Retinal pigment epithelial cell (primary cell): ENCODE data around the gene ZNF784.
A peak's percentile ranks its signal among the peaks of the same experiment; 100 is the strongest.

Experiments used
- DNase-seq: peaks from one replicate; pipeline ENCODE4 v3.0.0-alpha.2; 2010; ENCODE audit warnings: low read depth
- H3K4me3 ChIP-seq: 2 replicates; pipeline ENCODE4 v1.5.1; 2011; ENCODE audit warnings: mild to moderate bottlenecking, low read length, control low read depth, moderate library complexity
- TF ChIP-seq, protein P1 (sequence below): conservative IDR thresholded peaks from 2 replicates; pipeline ENCODE4 v1.5.1; 2011; ENCODE audit warnings: low read depth, low read length, control low read depth, inconsistent platforms

The ZNF784 gene

DNA sequence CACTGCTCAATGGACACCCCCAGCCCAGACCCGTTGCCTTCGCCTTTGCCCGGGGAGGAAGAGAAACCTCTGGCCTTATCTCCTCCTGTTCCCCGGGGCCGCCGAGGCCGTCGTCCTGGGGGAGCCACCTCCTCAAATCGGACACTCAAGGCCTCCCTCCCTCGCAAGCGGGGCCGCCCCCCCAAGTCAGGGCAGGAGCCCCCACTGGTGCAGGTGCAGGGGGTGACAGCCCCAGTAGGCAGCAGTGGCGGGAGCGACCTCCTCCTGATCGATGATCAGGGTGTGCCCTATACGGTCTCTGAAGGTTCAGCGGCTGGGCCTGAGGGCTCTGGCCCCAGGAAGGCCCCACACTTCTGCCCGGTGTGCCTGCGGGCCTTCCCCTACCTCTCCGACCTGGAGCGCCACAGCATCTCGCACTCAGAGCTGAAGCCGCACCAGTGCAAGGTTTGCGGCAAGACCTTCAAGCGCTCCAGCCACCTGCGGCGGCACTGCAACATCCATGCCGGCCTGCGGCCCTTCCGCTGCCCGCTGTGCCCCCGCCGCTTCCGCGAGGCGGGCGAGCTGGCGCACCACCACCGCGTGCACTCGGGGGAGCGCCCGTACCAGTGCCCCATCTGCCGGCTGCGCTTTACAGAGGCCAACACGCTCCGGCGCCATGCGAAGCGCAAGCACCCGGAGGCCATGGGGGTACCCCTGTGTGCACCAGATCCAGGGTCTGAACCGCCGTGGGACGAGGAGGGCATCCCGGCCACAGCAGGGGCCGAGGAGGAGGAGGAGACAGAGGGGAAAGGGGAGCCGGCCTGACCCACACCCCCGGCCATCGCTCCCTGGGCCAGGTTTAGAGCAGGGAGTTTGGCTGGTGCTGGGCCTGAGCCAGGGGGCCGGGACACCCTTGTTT, 22.0 kb downstream of the ZNF784 start:
- H3K4me3 ChIP-seq = no peak overlapping the region
- TF ChIP-seq, protein P1, sequence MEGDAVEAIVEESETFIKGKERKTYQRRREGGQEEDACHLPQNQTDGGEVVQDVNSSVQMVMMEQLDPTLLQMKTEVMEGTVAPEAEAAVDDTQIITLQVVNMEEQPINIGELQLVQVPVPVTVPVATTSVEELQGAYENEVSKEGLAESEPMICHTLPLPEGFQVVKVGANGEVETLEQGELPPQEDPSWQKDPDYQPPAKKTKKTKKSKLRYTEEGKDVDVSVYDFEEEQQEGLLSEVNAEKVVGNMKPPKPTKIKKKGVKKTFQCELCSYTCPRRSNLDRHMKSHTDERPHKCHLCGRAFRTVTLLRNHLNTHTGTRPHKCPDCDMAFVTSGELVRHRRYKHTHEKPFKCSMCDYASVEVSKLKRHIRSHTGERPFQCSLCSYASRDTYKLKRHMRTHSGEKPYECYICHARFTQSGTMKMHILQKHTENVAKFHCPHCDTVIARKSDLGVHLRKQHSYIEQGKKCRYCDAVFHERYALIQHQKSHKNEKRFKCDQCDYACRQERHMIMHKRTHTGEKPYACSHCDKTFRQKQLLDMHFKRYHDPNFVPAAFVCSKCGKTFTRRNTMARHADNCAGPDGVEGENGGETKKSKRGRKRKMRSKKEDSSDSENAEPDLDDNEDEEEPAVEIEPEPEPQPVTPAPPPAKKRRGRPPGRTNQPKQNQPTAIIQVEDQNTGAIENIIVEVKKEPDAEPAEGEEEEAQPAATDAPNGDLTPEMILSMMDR = no peak
- no peak for DNase-seq

DNA sequence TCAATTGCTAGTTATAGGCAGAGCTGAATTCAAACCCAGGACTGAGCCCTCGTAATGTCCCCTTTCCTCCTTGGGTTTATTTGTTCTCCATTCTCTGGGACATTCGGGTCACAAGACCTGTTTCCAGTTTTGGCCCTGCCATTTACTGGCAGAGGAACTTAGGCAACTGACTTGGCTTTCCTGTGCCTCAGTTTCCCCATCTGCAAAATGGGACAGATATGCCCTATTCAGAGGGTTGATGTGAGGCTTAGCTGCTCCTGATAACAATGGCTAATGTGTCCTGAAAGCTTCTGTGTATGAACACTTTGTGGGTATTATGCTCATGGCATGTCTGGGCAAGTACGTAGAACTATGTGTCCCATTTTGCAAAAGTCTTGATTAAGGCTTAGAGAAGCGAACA, 23.3 kb downstream of the ZNF784 start:
- DNase-seq = no peak
- peak overlapping the region; percentile 64 for H3K4me3 ChIP-seq
- TF ChIP-seq, protein P1 = no peak

DNA sequence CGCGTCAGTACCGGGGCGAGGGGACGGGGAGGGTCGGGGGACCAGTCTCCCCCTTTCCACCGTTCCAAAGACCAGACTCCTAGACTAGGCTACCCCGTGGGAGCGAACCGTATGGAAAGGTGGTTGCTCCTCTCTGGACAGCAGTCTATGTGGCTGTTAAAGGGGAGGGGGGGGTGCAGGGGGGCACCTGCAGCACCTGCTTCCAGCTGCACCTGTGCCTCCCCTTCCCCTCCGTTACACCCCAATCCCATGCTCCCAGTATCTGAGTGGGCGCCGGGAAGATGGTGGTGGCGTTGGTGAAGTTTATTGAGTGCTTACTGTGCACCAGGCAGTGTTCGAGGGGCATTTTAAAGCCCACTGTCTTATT, 23.7 kb downstream of the ZNF784 start:
- peak overlapping the region; percentile 64 for H3K4me3 ChIP-seq
- TF ChIP-seq, protein P1 = no peak
- no peak for DNase-seq

- H3K4me3 ChIP-seq = peak within 1 kb of the TSS; percentile 87
- TF ChIP-seq, protein P1 = no peak
These were observed 24.3 kb downstream of the ZNF784 start, which contains the start of gene ZNF524 for GRCh38 chr19:55599842-55600661. ZNF524 (plus strand) TSS chr19:55600288; CDS start chr19:55602113, 1,825 bp downstream.

GRCh38 chr19:55599468-55599841, 24.9 kb downstream of the ZNF784 start, which contains the start of gene FIZ1:
FIZ1 (minus strand) TSS chr19:55599517; CDS start chr19:55597865, 1,652 bp downstream.
- peak within 1 kb of the TSS; percentile 87 for H3K4me3 ChIP-seq
- TF ChIP-seq, protein P1 = no peak
- DNase-seq = peak; percentile 95

More at GRCh38 chr19:55599842-55600661, 24.3 kb downstream of the ZNF784 start, which contains the start of gene ZNF524:
- DNase-seq = no peak

DNA sequence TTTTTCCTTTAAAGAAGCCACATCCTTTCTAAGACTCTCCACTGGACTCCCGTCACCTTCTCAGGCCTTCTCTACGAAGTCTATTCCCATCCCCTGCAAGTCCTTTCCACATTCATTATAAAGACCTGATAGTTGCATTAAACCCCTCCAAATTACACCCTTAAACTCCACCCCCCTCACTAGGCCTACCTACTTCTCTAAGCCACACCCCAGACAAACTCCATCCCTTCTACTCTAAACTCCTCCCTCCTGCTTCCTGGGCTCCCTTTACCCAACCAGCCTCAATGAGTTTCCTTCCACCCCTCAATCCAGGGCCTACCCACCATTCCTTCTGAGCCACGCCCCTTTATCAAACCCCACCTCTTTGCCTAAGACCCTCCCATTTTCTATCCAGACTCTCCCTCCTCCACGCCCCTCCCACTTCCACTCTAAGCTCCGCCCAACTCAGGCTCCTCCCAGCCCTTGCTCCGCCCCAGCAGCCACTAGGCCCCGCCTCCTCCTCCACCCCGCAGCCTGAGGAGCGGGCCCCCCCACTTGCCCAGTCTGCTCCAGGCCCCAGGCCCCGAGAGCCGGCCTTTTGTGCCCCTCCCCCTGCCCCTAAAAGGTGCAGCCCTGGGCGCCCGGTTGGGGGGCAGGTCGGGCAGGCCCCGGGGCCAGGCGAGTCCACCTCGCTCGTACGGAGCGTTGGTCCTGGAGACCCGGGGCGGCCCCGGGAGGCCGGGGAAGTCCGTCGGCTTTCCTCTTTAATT, 25.5 kb downstream of the ZNF784 start:
- peak overlapping the region; percentile 87 for H3K4me3 ChIP-seq
- TF ChIP-seq, protein P1 = no peak
- DNase-seq = peak; percentile 82
